Ishikawa (cell line): ENCODE results near the gene CA10.

Source experiments
- EGR1 ChIP-seq: IDR thresholded peaks from 2 replicates; pipeline ENCODE4 v1.6.1; 2012
- EP300 ChIP-seq: IDR thresholded peaks from 2 replicates; pipeline ENCODE4 v1.6.1; 2012; ENCODE audit warnings: borderline replicate concordance
- FOXM1 ChIP-seq: IDR thresholded peaks from 2 replicates; pipeline ENCODE4 v1.6.1; 2012; ENCODE audit warnings: low read depth, borderline replicate concordance
- NFIC ChIP-seq: IDR thresholded peaks from 2 replicates; pipeline ENCODE4 v1.6.1; 2012
- TAF1 ChIP-seq: IDR thresholded peaks from 2 replicates; pipeline ENCODE4 v1.6.1; 2012; ENCODE audit warnings: low read depth, mild to moderate bottlenecking
- TEAD4 ChIP-seq: IDR thresholded peaks from 2 replicates; pipeline ENCODE4 v1.6.1; 2012
- YY1 ChIP-seq: IDR thresholded peaks from 2 replicates; pipeline ENCODE4 v1.6.1; 2012; ENCODE audit warnings: low read depth

- TF ChIP-seq FOXM1 = no peak
- no peak for TF ChIP-seq EP300
- TF ChIP-seq TEAD4 = no peak
- no peak for TF ChIP-seq NFIC
- no peak for TF ChIP-seq TAF1
- TF ChIP-seq YY1 = no peak
- no peak for TF ChIP-seq EGR1
Observed at GRCh38 chr17:51660266-51660665, 498.2 kb downstream of the CA10 start.
